SK-N-SH treated with all-trans-retinoic acid at 6 μM for 48 hours (cell line): ENCODE results near the gene ANKIB1.
"Not testable (repeated sequence)": the region's sequence is repeated elsewhere in the genome, so short reads cannot be mapped to it uniquely, and the experiment has no call there.

Experiments
- CREB5 ChIP-seq: fragments of 250-450 bp; sonication (Bioruptor Pico); IDR thresholded peaks from 2 replicates; pipeline ENCODE4 v1.5.1; 2020; ENCODE audit warnings: low read depth, mild to moderate bottlenecking, moderate library complexity
- CSDC2 ChIP-seq: fragments of 250-450 bp; sonication (Bioruptor Pico); IDR thresholded peaks from 2 replicates; pipeline ENCODE4 v1.5.0; 2020; ENCODE audit warnings: mild to moderate bottlenecking, moderate library complexity
- GLIS3 ChIP-seq: fragments of 250-450 bp; sonication (Bioruptor Pico); IDR thresholded peaks from 2 replicates; pipeline ENCODE4 v1.5.0; 2020; ENCODE audit warnings: mild to moderate bottlenecking, moderate library complexity
- ISL1 ChIP-seq: fragments of 250-450 bp; sonication (Bioruptor Pico); IDR thresholded peaks from 2 replicates; pipeline ENCODE4 v2.1.2; 2022; ENCODE audit warnings: mild to moderate bottlenecking, moderate library complexity
- SNAI2 ChIP-seq: fragments of 250-450 bp; sonication (Bioruptor Pico); IDR thresholded peaks from 2 replicates; pipeline ENCODE4 v1.5.0; 2020; ENCODE audit warnings: mild to moderate bottlenecking, moderate library complexity
- ZFP30 ChIP-seq: fragments of 450-650 bp; formaldehyde crosslinking; IDR thresholded peaks from 2 replicates; pipeline ENCODE4 v1.5.0; 2022; ENCODE audit warnings: mild to moderate bottlenecking, moderate library complexity
- ZNF8 ChIP-seq: fragments of 450-650 bp; formaldehyde crosslinking; IDR thresholded peaks from 2 replicates; pipeline ENCODE4 v1.5.0; 2020; ENCODE audit warnings: mild to moderate bottlenecking, moderate library complexity
- TF ChIP-seq, protein P1 (sequence below): fragments of 250-450 bp; sonication (Bioruptor Pico); IDR thresholded peaks from 2 replicates; pipeline ENCODE4 v1.8.0; 2021; ENCODE audit warnings: low read depth, mild to moderate bottlenecking, moderate library complexity, borderline replicate concordance
- TF ChIP-seq, protein P2 (sequence below): fragments of 250-450 bp; sonication (Bioruptor Pico); IDR thresholded peaks from 2 replicates; pipeline ENCODE4 v1.8.0; 2020; ENCODE audit warnings: mild to moderate bottlenecking, moderate library complexity, borderline replicate concordance

- TF ChIP-seq CSDC2 (CRISPR knock-in tag); ZFP30; ISL1 (CRISPR knock-in tag); ZNF8 (CRISPR knock-in tag); CREB5 (CRISPR knock-in tag); GLIS3 (CRISPR knock-in tag); SNAI2: not testable (repeated sequence)
- TF ChIP-seq, protein P1, sequence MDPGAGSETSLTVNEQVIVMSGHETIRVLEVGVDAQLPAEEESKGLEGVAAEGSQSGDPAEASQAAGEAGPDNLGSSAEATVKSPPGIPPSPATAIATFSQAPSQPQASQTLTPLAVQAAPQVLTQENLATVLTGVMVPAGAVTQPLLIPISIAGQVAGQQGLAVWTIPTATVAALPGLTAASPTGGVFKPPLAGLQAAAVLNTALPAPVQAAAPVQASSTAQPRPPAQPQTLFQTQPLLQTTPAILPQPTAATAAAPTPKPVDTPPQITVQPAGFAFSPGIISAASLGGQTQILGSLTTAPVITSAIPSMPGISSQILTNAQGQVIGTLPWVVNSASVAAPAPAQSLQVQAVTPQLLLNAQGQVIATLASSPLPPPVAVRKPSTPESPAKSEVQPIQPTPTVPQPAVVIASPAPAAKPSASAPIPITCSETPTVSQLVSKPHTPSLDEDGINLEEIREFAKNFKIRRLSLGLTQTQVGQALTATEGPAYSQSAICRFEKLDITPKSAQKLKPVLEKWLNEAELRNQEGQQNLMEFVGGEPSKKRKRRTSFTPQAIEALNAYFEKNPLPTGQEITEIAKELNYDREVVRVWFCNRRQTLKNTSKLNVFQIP = not testable (repeated sequence)
- TF ChIP-seq, protein P2, sequence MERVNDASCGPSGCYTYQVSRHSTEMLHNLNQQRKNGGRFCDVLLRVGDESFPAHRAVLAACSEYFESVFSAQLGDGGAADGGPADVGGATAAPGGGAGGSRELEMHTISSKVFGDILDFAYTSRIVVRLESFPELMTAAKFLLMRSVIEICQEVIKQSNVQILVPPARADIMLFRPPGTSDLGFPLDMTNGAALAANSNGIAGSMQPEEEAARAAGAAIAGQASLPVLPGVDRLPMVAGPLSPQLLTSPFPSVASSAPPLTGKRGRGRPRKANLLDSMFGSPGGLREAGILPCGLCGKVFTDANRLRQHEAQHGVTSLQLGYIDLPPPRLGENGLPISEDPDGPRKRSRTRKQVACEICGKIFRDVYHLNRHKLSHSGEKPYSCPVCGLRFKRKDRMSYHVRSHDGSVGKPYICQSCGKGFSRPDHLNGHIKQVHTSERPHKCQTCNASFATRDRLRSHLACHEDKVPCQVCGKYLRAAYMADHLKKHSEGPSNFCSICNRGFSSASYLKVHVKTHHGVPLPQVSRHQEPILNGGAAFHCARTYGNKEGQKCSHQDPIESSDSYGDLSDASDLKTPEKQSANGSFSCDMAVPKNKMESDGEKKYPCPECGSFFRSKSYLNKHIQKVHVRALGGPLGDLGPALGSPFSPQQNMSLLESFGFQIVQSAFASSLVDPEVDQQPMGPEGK (CRISPR knock-in tag) = not testable (repeated sequence)
These were observed 113.4 kb downstream of the ANKIB1 start for GRCh38 chr7:92359179-92359578.
